H9 (cell line): ENCODE results near the gene NPTXR. TPM values are rescaled to one million over a fixed set of nuclear protein-coding genes. Genes with fewer than 3 reads are reported as not detected.

Experiments
- DNase-seq: peaks from one replicate; pipeline ENCODE4 v3.0.0-alpha.2; 2017
- H2AFZ ChIP-seq: one replicate; pipeline ENCODE4 v1.6.1; 2013; ENCODE audit warnings: mild to moderate bottlenecking, low read length, control low read depth, moderate library complexity
- H2AK5ac ChIP-seq: 2 replicates; pipeline ENCODE4 v1.6.1; 2013; ENCODE audit warnings: low read length, control low read depth, mixed read lengths; ENCODE audit not compliant: insufficient read length
- H2BK120ac ChIP-seq: one replicate; pipeline ENCODE4 v1.6.1; 2013; ENCODE audit warnings: low read depth, mild to moderate bottlenecking, low read length, control low read depth, inconsistent platforms; ENCODE audit not compliant: poor library complexity, severe bottlenecking
- H2BK12ac ChIP-seq: 2 replicates; pipeline ENCODE4 v1.6.1; 2013; ENCODE audit warnings: low read length, control low read depth, mixed read lengths, low read depth; ENCODE audit not compliant: insufficient read length
- H2BK15ac ChIP-seq: 2 replicates; pipeline ENCODE4 v1.6.1; 2013; ENCODE audit warnings: low read depth, low read length, control low read depth
- H2BK20ac ChIP-seq: one replicate; pipeline ENCODE4 v1.6.1; 2013; ENCODE audit warnings: low read depth, mild to moderate bottlenecking, low read length, control low read depth, inconsistent platforms; ENCODE audit not compliant: poor library complexity, severe bottlenecking
- H2BK5ac ChIP-seq: 2 replicates; pipeline ENCODE4 v1.6.1; 2013; ENCODE audit warnings: low read length, control low read depth, mixed read lengths; ENCODE audit not compliant: insufficient read length
- H3K14ac ChIP-seq: 2 replicates; pipeline ENCODE4 v1.6.1; 2013; ENCODE audit warnings: low read length, control low read depth; ENCODE audit not compliant: insufficient read depth
- H3K18ac ChIP-seq: 2 replicates; pipeline ENCODE4 v1.6.1; 2013; ENCODE audit warnings: low read depth, mild to moderate bottlenecking, mixed read lengths, low read length, control low read depth; ENCODE audit not compliant: insufficient read length
- H3K23ac ChIP-seq: 2 replicates; pipeline ENCODE4 v1.6.1; 2013; ENCODE audit warnings: low read length, control low read depth, mixed read lengths, low read depth; ENCODE audit not compliant: insufficient read length
- H3K23me2 ChIP-seq: 2 replicates; pipeline ENCODE4 v1.6.1; 2013; ENCODE audit warnings: low read depth, mild to moderate bottlenecking, mixed read lengths, low read length, control low read depth; ENCODE audit not compliant: insufficient read length, poor library complexity, severe bottlenecking
- H3K27ac ChIP-seq: 2 replicates; pipeline ENCODE4 v1.5.1; 2013; ENCODE audit warnings: low read length, control low read depth, mixed read lengths, low read depth; ENCODE audit not compliant: insufficient read length
- H3K27me3 ChIP-seq: 2 replicates; pipeline ENCODE4 v1.6.1; 2013; ENCODE audit warnings: low read length, control low read depth, inconsistent platforms; ENCODE audit not compliant: insufficient read depth
- H3K4ac ChIP-seq: 2 replicates; pipeline ENCODE4 v1.6.1; 2013; ENCODE audit warnings: low read depth, mild to moderate bottlenecking, control low read depth, inconsistent platforms, low read length, moderate library complexity
- H3K4me1 ChIP-seq: 2 replicates; pipeline ENCODE4 v1.6.1; 2013; ENCODE audit warnings: low read length, control low read depth, inconsistent platforms; ENCODE audit not compliant: insufficient read depth
- H3K4me2 ChIP-seq: 2 replicates; pipeline ENCODE4 v1.6.1; 2013; ENCODE audit warnings: low read length, control low read depth, mixed read lengths; ENCODE audit not compliant: insufficient read length, insufficient read depth
- H3K56ac ChIP-seq: 2 replicates; pipeline ENCODE4 v1.6.1; 2013; ENCODE audit warnings: low read depth, mild to moderate bottlenecking, mixed read lengths, low read length, control low read depth; ENCODE audit not compliant: insufficient read length
- H3K79me1 ChIP-seq: 2 replicates; pipeline ENCODE4 v1.6.1; 2013; ENCODE audit warnings: low read depth, mild to moderate bottlenecking, moderate library complexity, low read length, control low read depth, inconsistent platforms; ENCODE audit not compliant: insufficient read depth, poor library complexity, severe bottlenecking
- H3K79me2 ChIP-seq: 2 replicates; pipeline ENCODE4 v1.6.1; 2013; ENCODE audit warnings: low read length, control low read depth, inconsistent platforms; ENCODE audit not compliant: insufficient read depth
- H3K9ac ChIP-seq: 2 replicates; pipeline ENCODE4 v1.6.1; 2013; ENCODE audit warnings: low read length, control low read depth, mixed read lengths; ENCODE audit not compliant: insufficient read length; ENCODE audit errors: extremely low read depth
- H3K9me3 ChIP-seq: one replicate; pipeline ENCODE4 v1.6.1; 2013; ENCODE audit warnings: low read depth, low read length, inconsistent platforms; ENCODE audit not compliant: control insufficient read depth
- H3T11ph ChIP-seq: one replicate; pipeline ENCODE4 v1.6.1; 2013; ENCODE audit warnings: mild to moderate bottlenecking, low read length, control low read depth, inconsistent platforms
- H4K20me1 ChIP-seq: one replicate; pipeline ENCODE4 v1.6.1; 2013; ENCODE audit not compliant: control insufficient read depth, insufficient read length, insufficient read depth
- H4K5ac ChIP-seq: 2 replicates; pipeline ENCODE4 v1.6.1; 2013; ENCODE audit warnings: low read depth, mild to moderate bottlenecking, mixed read lengths, low read length, control low read depth; ENCODE audit not compliant: insufficient read length
- H4K8ac ChIP-seq: replicated peaks from 2 replicates; pipeline ENCODE4 v1.6.1; 2013; ENCODE audit warnings: low read length, control low read depth, mixed read lengths, low read depth; ENCODE audit not compliant: insufficient read length
- H4K91ac ChIP-seq: 2 replicates; pipeline ENCODE4 v1.6.1; 2013; ENCODE audit warnings: low read depth, mild to moderate bottlenecking, moderate library complexity, mixed read lengths, low read length, control low read depth; ENCODE audit not compliant: insufficient read length
- H3K27ac Mint-ChIP-seq, 3 experiments: 2 replicates in 2 of 3; 3 replicates in 1 of 3; pipeline ENCODE4 v1.8.0; 2020 to 2021; ENCODE audit warnings: mixed read lengths in 3 of 3, mild to moderate bottlenecking in 1 of 3, moderate library complexity in 1 of 3
- H3K27me3 Mint-ChIP-seq: 2 replicates; pipeline ENCODE4 v1.8.0; 2021; ENCODE audit warnings: low read depth, mild to moderate bottlenecking, moderate library complexity, mixed read lengths
- H3K36me3 Mint-ChIP-seq, 3 experiments: 2 replicates in 2 of 3; 3 replicates in 1 of 3; pipeline ENCODE4 v1.8.0; 2020 to 2021; ENCODE audit warnings: low read depth in 3 of 3, mixed read lengths in 3 of 3; ENCODE audit not compliant: insufficient read depth in 1 of 3
- H3K4me1 Mint-ChIP-seq, 2 experiments: 2 replicates each; pipeline ENCODE4 v1.8.0; 2020; ENCODE audit warnings: mixed read lengths in 2 of 2
- H3K4me3 Mint-ChIP-seq, 2 experiments: 2 replicates in 1 of 2; 3 replicates in 1 of 2; pipeline ENCODE4 v1.8.0; 2020 to 2021; ENCODE audit warnings: mild to moderate bottlenecking in 2 of 2, mixed read lengths in 2 of 2, moderate library complexity in 1 of 2
- H3K9me3 Mint-ChIP-seq, 2 experiments: 2 replicates in 1 of 2; 3 replicates in 1 of 2; pipeline ENCODE4 v1.8.0; 2020; ENCODE audit warnings: mild to moderate bottlenecking in 2 of 2, mixed read lengths in 2 of 2, moderate library complexity in 1 of 2
- CTCF ChIP-seq: fragments of 200-600 bp; sonication (generic); conservative IDR thresholded peaks from 3 replicates; pipeline ENCODE4 v1.8.0; 2021; ENCODE audit warnings: antibody characterized with exemption, mild to moderate bottlenecking
- WGBS: extraction: QIAGEN DNeasy Blood & Tissue Kit; methylation state at CpG from one replicate; pipeline ENCODE4 v1.1.7; 2013; ENCODE audit warnings: missing lambda C conversion rate, low lambda C conversion rate, mixed read lengths; ENCODE audit not compliant: insufficient read length; ENCODE audit errors: extremely low coverage; 5-methylcytosine and 5-hydroxymethylcytosine counted together
- total RNA-seq: library from RNA; stranded (reverse); gene quantifications from 2 replicates; pipeline ENCODE4 v1.2.1, GENCODE V29; 2021

The NPTXR gene
- total RNA-seq, 1 experiment from 2014 or later: 8.1 TPM

GRCh38 chr22:38796262-38796957 is 47.4 kb downstream of the NPTXR start:
- no peaks in the 10 kb centered on the region for H3K9me3 Mint-ChIP-seq
- no peak overlapping the region for H2AK5ac ChIP-seq
- no peak overlapping the region for H4K8ac ChIP-seq
- no peak overlapping the region for H2BK12ac ChIP-seq
- H2AFZ ChIP-seq: no peak overlapping the region
- H3K56ac ChIP-seq: no peak overlapping the region
- H3K23ac ChIP-seq: no peak overlapping the region
- no peaks in the 10 kb centered on the region for H3K27me3 ChIP-seq
- H3K79me2 ChIP-seq: no peaks in the 10 kb centered on the region
- no peaks in the 10 kb centered on the region for H3K23me2 ChIP-seq
- H3K27ac Mint-ChIP-seq: no peak overlapping the region
- H2BK15ac ChIP-seq: no peak overlapping the region
- no peak overlapping the region for H2BK20ac ChIP-seq
- no peak overlapping the region for H2BK120ac ChIP-seq
- H3K27me3 Mint-ChIP-seq: peaks cover 55% of the 10 kb centered on the region
- no peak overlapping the region for H3T11ph ChIP-seq
- TF ChIP-seq CTCF: no peak
- no peak overlapping the region for H3K4ac ChIP-seq
- H3K4me1 ChIP-seq: no peaks in the 10 kb centered on the region
- H3K36me3 Mint-ChIP-seq: no peaks in the 10 kb centered on the region
- no peak overlapping the region for H3K4me3 Mint-ChIP-seq
- no peaks in the 10 kb centered on the region for H4K20me1 ChIP-seq
- H4K91ac ChIP-seq: no peak overlapping the region
- H3K14ac ChIP-seq: no peak overlapping the region
- H3K79me1 ChIP-seq: no peaks in the 10 kb centered on the region
- no peak overlapping the region for H3K4me2 ChIP-seq
- peaks cover 15 to 21% of the 10 kb centered on the region in 2 experiments for H3K4me1 Mint-ChIP-seq
- WGBS: 100% methylated on average over 1 of the region's 12 CpGs
- no peak overlapping the region for H3K27ac ChIP-seq
- H3K18ac ChIP-seq: no peak overlapping the region
- no peak for DNase-seq
- no peaks in the 10 kb centered on the region for H3K9me3 ChIP-seq
- H4K5ac ChIP-seq: no peak overlapping the region
- no peak overlapping the region for H2BK5ac ChIP-seq
- no peak overlapping the region for H3K9ac ChIP-seq
